HG03460 (cell line): ENCODE results near the gene MICOS13.

ENCODE experiments used
- ATAC-seq: cut with Tn5 transposase; IDR thresholded peaks from one replicate; pipeline ENCODE4 v1.9.1; 2021; ENCODE audit not compliant: unreplicated experiment

MICOS13 gene

DNA sequence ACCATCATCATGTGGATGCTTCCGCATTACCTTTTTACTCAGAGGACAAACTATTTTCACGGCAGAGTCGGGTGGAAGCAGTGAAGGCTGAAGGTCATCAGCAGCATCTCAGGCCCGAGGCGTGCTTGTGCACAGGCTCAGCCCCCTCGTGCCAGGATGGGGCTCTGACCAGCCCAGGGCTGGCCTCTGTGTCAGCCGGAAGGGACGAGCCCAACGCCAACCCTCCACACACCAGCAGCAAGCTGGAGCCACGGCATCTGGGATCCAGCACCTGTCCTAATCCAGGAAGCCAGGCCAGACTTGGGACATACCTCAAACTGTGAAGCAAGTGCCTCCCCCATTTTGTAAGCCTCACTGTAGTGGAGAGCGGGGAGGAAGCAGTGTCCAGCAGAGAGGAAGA lies 11.1 kb downstream of the MICOS13 start:
- no peak for ATAC-seq

DNA sequence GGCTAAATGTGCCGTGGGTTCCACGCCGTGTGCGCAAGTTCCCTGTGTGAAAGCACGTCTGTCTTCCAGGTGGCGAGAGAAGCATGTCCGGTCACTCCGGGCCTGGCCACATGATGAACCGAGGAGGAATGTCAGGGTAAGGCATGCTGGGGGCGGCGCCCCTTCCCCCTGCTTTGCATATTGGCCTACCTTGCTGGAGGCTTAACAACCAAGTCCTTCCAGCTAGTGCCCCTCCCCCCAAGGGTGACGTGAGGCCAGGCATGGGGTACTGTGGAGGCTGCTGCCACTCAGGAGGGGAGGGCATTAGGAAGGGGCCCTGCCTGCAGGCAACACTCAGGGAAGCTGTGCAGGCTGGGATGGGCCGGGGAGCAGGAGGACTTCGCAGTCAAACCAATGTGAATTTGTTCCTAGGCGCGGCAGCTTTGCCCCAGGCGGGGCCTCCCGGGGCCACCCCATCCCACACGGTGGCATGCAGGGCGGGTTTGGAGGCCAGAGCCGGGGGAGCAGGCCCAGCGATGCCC lies 12.5 kb downstream of the MICOS13 start:
- ATAC-seq, result no peak

- no peak for ATAC-seq
Measured at GRCh38 chr19:5666921-5667610, 13.2 kb downstream of the MICOS13 start.

DNA sequence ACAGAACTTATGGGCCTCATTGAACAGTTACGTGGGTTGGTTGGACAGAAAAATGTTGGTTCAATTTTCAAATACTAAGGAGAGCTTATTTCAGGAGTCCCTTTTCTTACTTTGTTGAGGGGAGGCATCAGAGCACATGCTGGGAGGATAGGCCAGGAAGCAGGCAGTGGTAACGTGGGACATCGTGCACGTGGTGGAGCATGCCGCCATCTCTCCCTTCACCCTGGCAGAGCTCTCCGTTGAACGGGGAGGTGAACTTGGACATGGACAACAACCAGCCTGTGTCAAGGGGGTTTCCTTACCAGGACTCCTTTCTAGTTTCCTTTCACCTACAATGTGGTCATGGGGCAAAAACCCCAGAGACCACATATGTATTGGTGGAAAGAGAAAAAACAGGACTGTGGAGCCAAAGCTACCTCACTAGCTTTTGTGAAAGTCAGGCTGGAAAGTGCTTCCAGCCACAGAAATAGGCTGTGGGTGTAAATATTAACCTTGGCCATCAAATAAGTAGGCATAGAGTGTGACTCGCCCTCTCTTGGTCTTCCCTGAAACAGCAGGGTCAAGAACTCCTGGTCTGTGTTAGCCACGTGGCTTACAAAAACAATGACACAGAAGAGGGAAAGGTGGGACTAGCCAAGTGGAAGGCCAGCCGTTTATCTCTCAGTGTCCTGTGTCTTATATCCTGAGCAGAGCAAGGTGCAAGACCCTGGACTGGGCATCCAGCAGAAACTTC lies 14.4 kb downstream of the MICOS13 start:
- no peak for ATAC-seq

- no peak for ATAC-seq
Measured at GRCh38 chr19:5664515-5664914, 15.8 kb downstream of the MICOS13 start.

DNA sequence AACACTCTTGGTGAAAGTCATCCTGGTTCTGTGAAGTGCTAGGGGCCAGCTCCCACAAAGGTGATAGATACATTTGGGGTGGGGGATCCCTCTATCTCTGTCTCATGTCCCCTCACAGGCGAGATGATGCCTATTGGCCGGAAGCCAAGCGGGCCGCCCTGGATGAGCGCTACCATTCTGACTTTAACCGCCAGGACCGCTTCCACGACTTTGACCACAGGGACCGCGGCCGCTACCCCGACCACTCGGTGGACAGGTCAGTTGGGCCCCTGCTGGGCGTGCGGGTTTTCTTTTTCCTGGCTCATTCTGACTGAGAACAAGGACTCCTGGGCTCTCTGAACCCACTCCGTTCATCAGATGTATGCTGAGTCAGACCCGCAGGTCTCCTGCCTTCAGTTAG lies 16.4 kb downstream of the MICOS13 start:
- no peak for ATAC-seq

- no peak for ATAC-seq
Measured at GRCh38 chr19:5661483-5661882, 18.8 kb downstream of the MICOS13 start.

GRCh38 chr19:5655412-5655811 lies 24.9 kb downstream of the MICOS13 start:
- no peak for ATAC-seq

- no peak for ATAC-seq
Measured at GRCh38 chr19:5654931-5655330, 25.4 kb downstream of the MICOS13 start.

- ATAC-seq, result no peak
Measured at GRCh38 chr19:5652261-5652660, 28.1 kb downstream of the MICOS13 start.

DNA sequence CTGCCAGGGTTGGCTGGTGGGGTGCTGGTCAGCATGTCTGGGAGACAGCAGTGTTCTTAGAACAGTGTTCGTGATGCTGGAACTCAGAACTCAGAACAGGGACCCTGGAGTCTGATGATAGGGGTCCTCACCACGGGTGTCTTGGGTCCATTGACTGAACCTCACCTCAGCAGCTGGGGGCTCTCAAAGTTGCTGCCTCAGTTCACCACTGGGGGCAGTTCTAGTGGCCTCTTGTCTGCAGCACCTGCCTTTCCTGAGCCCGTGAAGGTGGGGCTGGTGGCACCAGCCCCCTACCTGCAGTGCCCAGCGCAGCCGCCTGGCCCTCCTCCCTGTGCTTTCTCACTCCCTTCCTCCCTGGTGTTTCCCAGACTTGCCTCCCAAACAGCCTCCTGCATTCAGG lies 29.0 kb downstream of the MICOS13 start:
- no peak for ATAC-seq

DNA sequence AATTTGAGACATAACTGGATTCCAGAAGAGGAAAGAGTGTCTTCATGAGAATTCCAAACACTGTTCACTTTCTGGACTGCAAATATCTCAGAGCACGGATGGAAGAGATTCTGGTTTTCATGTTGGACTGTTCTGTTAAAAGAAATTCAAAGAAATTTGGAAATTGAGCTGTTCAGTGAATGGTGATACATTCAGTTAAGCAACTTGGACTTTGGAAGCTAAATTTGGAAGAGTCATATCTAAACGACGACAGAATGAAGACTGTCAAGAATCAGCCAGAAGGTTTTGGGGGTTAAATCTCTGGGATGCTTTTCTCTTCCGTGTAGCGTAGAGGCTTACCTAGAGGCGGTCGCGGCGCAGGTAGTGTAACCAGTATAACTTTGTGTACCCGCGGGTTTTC lies 31.9 kb downstream of the MICOS13 start:
- no peak for ATAC-seq

- ATAC-seq, result no peak
Measured at GRCh38 chr19:5646703-5647102, 33.6 kb downstream of the MICOS13 start.

GRCh38 chr19:5645409-5645808 lies 34.9 kb downstream of the MICOS13 start:
- no peak for ATAC-seq

DNA sequence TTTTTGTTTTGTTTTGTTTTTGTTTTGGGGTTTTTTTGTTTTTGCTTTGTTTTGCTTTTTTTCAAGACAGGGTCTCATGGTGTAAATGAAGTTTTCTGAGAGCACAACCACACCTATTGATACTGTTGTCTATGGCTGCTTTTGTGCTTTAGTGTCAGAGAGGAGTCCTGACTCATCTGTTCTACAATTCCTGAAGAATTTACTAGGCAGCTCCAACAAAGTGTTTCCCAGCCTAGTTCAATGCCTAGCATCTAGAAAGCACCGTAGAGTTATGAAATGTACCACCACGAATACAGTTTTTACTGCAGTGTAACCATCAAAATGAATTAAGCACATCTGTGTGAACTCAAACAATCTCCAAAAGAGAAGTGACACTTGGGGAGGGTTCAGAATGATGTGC lies 36.3 kb downstream of the MICOS13 start:
- no peak for ATAC-seq

DNA sequence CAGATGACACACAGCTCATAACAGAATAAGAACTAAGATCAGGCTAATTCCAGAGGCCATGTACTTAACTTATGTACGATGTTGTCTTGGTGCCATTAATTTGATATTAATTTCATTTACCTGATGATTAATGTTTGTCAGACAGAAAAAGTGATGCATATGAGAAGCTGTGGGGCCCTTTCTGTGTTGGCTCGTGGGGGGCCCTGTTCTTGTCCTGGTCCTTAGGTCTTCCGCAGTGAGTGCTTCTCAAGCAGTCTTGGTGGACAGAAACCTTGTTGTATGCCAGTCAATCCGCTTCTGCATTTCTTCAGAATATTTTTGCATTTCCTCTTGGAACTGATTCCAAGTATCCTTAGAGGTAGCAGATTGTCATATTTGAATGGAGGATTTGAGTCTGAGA lies 37.3 kb downstream of the MICOS13 start:
- no peak for ATAC-seq

GRCh38 chr19:5642204-5642603 lies 38.1 kb downstream of the MICOS13 start:
- no peak for ATAC-seq

GRCh38 chr19:5641171-5641570 lies 39.1 kb downstream of the MICOS13 start:
- ATAC-seq, result no peak

- ATAC-seq, result no peak
Measured at GRCh38 chr19:5637971-5638370, 42.3 kb downstream of the MICOS13 start.

GRCh38 chr19:5635427-5635826 lies 44.9 kb downstream of the MICOS13 start:
- no peak for ATAC-seq

- ATAC-seq, result no peak
Measured at GRCh38 chr19:5632657-5633056, 47.7 kb downstream of the MICOS13 start.

DNA sequence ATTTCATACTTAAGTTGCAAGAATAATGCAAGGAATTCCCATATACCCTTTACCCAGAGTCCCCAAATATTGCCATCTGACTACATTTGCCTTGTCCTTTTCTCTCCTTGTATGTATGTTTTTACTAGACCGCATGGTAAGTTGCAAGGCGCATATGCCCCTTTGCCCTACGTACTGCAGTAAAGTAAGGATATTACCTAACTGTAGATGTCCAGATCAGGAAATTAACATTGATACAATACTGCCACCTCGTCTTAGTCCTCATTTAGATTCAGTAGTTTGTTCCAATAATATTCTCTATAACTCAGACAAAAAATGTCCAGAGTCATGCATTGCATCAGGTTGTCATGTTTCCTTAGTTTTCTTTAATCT lies 48.1 kb downstream of the MICOS13 start:
- ATAC-seq, result no peak
